Myocyte (in vitro differentiated cells): ENCODE measurements around the gene GBX2. TPM values are rescaled to one million over a fixed set of nuclear protein-coding genes. Genes with fewer than 3 reads are reported as not detected.
"Not testable (repeated sequence)": the region's sequence is repeated elsewhere in the genome, so short reads cannot be mapped to it uniquely, and the experiment has no call there.

Experiments
- DNase-seq: peaks from one replicate; pipeline ENCODE4 v3.0.0-alpha.2; 2012; ENCODE audit warnings: low read depth
- total RNA-seq: library from RNA; depleted of rRNA; stranded (reverse); fragments of >200 nt; gene quantifications from 2 replicates; pipeline ENCODE4 v1.2.3, GENCODE V29; 2014

GBX2 gene
- total RNA-seq, 1 donor from 2014 or later, result not detected

DNA sequence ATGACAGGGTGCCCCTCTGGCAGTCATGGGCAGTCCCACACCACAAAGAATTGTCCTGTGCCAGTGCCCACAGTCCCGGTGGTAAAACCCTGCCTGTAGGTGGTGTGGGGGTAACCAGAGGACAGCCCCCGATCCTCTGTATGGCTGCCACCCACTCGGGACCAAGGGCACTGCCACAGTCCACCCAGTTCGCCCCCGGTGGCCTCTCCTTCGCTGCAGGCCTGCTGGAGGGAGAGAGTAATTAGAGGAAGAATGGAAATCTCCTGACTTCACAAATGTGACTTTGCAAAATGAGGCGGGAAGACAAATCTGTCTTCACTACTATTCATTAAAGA lies 11.4 kb downstream of the GBX2 start:
- no peak for DNase-seq

GRCh38 chr2:236156095-236156859 lies 11.9 kb downstream of the GBX2 start:
- DNase-seq, result no peak

DNA sequence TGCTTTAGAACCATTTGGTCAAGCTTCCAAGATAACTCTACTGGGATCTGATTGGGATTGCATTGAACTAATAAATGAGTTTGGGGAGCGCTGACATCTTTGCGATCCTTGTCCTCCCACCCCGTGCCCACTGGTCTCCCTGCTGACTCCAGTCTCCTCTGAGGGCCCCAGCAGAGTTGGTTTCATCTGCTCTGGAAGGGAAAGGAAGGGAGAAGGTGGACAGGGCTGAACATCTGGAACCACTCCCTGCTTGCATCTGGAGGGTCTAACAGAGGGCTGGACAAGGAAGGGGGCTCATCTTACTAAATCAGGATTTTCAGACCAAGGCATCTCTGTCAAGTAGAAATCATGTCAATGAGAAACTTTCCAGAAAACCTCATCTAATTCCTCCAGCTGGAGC lies 12.8 kb downstream of the GBX2 start:
- DNase-seq, result no peak

DNA sequence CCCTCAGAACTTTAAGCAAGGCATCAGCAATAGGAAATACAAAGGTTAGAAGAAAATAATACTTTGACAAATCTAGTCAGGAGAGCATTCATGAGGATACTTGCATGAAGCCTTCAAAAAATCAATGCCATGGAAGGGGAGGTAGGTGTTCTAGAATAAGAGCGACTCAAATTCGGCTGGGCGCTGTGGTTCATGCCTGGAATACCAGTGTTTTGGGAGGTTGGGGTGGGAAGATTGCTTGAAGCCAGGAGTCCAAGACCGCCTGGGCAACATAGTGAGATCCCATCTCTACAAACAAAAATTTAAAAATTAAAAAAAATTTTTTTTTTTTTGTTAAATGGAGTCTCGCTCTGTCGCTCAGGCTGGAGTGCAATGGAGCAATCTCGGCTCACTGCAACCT lies 21.8 kb downstream of the GBX2 start:
- no peak for DNase-seq

DNA sequence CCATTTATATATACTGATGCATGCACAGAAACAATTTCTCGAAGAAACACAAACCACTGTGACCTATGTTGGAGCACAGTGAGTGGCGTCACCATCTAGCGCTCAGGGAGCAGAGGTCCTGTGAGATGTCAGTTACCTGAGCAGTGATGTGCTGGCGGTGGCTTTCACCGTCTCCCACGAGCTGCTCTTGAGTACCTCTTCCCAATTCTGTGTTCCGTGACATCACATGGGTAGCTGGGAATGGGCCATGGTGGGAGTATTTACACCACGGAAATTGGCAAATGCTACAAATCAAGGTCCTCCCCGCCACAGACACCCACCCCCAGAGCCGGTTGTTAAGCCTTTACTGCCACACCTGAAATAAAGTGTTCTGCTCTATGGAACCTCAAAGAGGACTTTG lies 24.4 kb downstream of the GBX2 start:
- no peak for DNase-seq

GRCh38 chr2:236141616-236142015 lies 26.6 kb downstream of the GBX2 start:
- DNase-seq, result not testable (repeated sequence)

GRCh38 chr2:236137066-236137465 lies 31.1 kb downstream of the GBX2 start:
- no peak for DNase-seq

- DNase-seq, result no peak
Measured at GRCh38 chr2:236136538-236136937, 31.6 kb downstream of the GBX2 start.

GRCh38 chr2:236133410-236134012 lies 34.7 kb downstream of the GBX2 start:
- DNase-seq, result no peak

GRCh38 chr2:236131073-236131692 lies 37.0 kb downstream of the GBX2 start:
- no peak for DNase-seq

- no peak for DNase-seq
Measured at GRCh38 chr2:236130349-236130998, 37.7 kb downstream of the GBX2 start.

GRCh38 chr2:236129935-236130334 lies 38.3 kb downstream of the GBX2 start:
- no peak for DNase-seq

GRCh38 chr2:236128321-236128720 lies 39.9 kb downstream of the GBX2 start:
- no peak for DNase-seq

DNA sequence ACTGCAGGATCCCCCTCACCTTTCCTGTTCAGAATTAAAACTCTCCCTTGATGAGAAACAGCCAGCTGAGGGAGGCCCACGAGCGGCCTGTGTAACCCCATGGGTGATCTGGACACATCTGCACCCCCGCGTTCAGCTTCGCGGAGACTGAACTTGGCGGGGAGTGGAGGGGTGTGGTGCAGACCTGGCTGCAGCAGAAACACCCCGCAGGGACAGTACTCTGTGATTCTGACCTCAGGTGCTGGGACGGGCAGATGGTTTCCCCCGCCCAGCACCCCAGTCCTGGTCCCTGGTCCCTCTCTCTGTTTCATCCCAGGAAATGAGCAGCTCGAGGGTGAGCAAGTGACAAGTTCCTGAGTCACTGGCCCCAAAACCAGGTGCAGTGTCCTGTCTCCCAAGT lies 41.2 kb downstream of the GBX2 start:
- no peak for DNase-seq

DNA sequence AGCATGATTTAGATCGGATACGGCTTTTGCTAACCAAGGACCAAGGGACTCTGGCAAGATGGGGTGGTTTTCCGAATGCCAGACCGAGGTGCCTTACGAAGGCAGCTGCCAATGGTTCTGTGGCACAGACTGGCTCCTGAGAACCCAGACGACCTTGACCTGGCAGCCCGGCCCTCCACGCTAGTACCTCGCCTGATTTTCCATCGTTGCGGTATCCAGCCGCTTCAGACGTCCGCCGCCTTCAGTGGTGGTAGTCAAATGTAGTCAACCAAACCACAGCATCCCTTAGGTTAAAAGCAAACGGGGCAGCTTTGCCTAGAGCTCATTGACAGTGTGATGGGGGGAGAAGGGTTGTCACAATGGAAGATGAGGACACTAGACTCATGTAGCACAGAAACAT lies 42.6 kb downstream of the GBX2 start:
- DNase-seq, result no peak

DNA sequence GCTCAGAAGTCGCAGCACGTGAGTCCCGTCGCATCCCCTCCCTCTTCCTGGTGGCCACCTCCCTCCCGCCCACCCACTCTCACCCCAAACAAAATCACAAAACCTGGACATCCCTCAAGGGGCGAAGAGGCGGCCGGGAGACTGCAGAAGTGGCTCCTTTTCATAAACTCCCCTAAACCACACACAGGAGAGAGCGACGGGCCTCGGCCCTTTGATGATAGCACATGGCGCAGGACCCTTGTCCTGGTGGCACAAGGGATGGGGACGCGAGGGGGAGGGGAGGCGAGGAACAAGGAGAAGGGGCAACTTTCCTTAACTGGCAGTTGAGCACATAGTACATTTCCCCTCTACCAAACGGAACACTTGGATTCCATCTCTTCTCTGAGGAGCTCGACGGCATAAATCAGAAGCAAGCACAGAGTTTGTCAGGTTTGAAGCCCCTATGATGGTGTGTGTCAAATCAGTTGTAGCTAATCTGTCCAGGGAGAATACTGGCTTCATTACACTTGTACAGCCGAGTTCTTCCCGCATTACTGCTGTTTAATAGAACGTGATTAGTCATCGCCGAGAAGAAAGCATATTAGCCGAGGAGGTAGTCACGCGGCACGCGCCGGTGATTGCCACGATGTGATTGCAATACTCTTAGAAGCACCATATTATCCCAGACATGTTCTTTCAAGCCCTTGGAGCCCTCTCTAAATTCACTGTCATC lies 43.8 kb downstream of the GBX2 start:
- DNase-seq, result no peak

GRCh38 chr2:236123716-236124115 lies 44.5 kb downstream of the GBX2 start:
- DNase-seq, result no peak

GRCh38 chr2:236122236-236122635 lies 46.0 kb downstream of the GBX2 start:
- no peak for DNase-seq

DNA sequence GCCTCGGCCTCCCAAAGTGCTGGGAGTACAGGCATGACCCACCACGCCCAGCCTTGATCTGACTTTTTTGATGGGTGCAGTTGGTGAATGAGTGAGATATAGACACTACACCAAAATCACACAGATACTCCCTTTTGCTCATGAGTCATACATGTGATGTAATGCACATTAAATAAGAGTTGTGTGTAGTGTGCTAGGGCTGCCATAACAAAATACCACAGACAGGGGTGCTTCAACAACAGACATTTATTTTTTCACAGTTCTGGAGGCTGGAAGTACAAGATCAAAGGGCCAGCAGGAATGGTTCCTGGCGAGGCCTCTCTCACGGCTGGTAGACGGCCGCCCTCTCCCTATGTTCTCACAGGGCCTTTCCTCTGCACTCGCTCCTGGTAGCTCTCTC lies 46.6 kb downstream of the GBX2 start:
- DNase-seq, result no peak

GRCh38 chr2:236120829-236121228 lies 47.4 kb downstream of the GBX2 start:
- no peak for DNase-seq

- no peak for DNase-seq
Measured at GRCh38 chr2:236120141-236120601, 48.0 kb downstream of the GBX2 start.

- no peak for DNase-seq
Measured at GRCh38 chr2:236119476-236119875, 48.7 kb downstream of the GBX2 start.
